B cell (primary cell): ENCODE results near the gene PORCN. TPM values are rescaled to one million over a fixed set of nuclear protein-coding genes. Genes with fewer than 3 reads are reported as not detected.
"Not testable (repeated sequence)": the region's sequence is repeated elsewhere in the genome, so short reads cannot be mapped to it uniquely, and the experiment has no call there.

Experiments
- ATAC-seq: fragments of 200-7000 bp; cut with Tn5 transposase; one replicate; pipeline ENCODE4 v1.10.0; 2021; ENCODE audit warnings: low read depth, mild to moderate bottlenecking, moderate number of reproducible peaks, moderate library complexity
- CTCF ChIA-PET: fragments of 350-600 bp; sonication (Branson Sonifier 250); formaldehyde crosslinking; loops from one replicate; lab custom pipeline; 2021; ENCODE audit warnings: antibody characterized with exemption, inconsistent platforms; lab: Charles Lee
- POLR2A ChIA-PET: fragments of 350-600 bp; sonication (Branson Sonifier 250); formaldehyde crosslinking; loops from one replicate; lab custom pipeline; 2021; ENCODE audit warnings: antibody characterized with exemption; lab: Charles Lee
- DNase-seq: peaks from one replicate; pipeline ENCODE4 v3.0.0; 2013
- H2AFZ ChIP-seq: 2 replicates; pipeline ENCODE4 v1.6.1; 2012; ENCODE audit warnings: mild to moderate bottlenecking, low read depth, low read length; ENCODE audit not compliant: insufficient read depth, poor library complexity, severe bottlenecking
- H3K27ac ChIP-seq, 2 donors: 1 replicate in 1 of 2; 2 replicates in 1 of 2; pipeline ENCODE4 v1.5.1; 2012 to 2013; ENCODE audit warnings: low read length in 2 of 2, mild to moderate bottlenecking in 2 of 2, moderate library complexity in 1 of 2
- H3K27me3 ChIP-seq, 4 experiments: fragments of 200-600 bp in 1 of 4; sonication (generic) in 1 of 4; replicated peaks in 1 of 4; 1 replicate in 2 of 4; 2 replicates in 2 of 4; pipeline versions ENCODE4 v1.6.1 to v1.7.0; 2013 to 2016; ENCODE audit warnings: low read length in 3 of 4, mild to moderate bottlenecking in 2 of 4, mixed read lengths in 1 of 4, moderate library complexity in 1 of 4; ENCODE audit not compliant: insufficient read depth in 4 of 4, control insufficient read depth in 3 of 4; ENCODE audit errors: control extremely low read depth in 1 of 4
- H3K36me3 ChIP-seq, 2 experiments: replicated peaks in 1 of 2; 1 replicate in 1 of 2; 2 replicates in 1 of 2; pipeline versions ENCODE4 v1.6.1 to v1.7.1; 2013; ENCODE audit warnings: low read length in 1 of 2; ENCODE audit not compliant: insufficient read depth in 2 of 2, control insufficient read depth in 1 of 2; ENCODE audit errors: control extremely low read depth in 1 of 2, extremely low read depth in 1 of 2
- H3K4me1 ChIP-seq, 2 donors: fragments of 200-600 bp in 1 of 2; sonication (generic) in 1 of 2; 1 replicate in 1 of 2; 2 replicates in 1 of 2; pipeline versions ENCODE4 v1.5.1 to v1.6.1; 2013 to 2017; ENCODE audit warnings: low read length in 2 of 2; ENCODE audit not compliant: control insufficient read depth in 2 of 2, insufficient read depth in 2 of 2
- H3K4me2 ChIP-seq: replicated peaks from 2 replicates; pipeline ENCODE3; 2012; ENCODE audit warnings: mild to moderate bottlenecking, low read depth, low read length; ENCODE audit not compliant: poor library complexity, severe bottlenecking
- H3K4me3 ChIP-seq, 5 experiments: fragments of 200-600 bp in 1 of 5; sonication (generic) in 1 of 5; 1 replicate in 3 of 5; 2 replicates in 2 of 5; pipeline versions ENCODE4 v1.5.1 to v1.7.0; 2011 to 2016; ENCODE audit warnings: low read length in 4 of 5, mild to moderate bottlenecking in 4 of 5, low read depth in 2 of 5, control low read depth in 1 of 5, moderate library complexity in 1 of 5; ENCODE audit not compliant: insufficient read depth in 1 of 5; ENCODE audit errors: control extremely low read depth in 1 of 5, extremely low read depth in 1 of 5
- H3K79me2 ChIP-seq: fragments of 200-600 bp; sonication (generic); one replicate; pipeline ENCODE4 v1.6.0; 2016; ENCODE audit warnings: low read length; ENCODE audit not compliant: control insufficient read depth, insufficient read depth
- H3K9ac ChIP-seq: fragments of 200-600 bp; sonication (generic); 2 replicates; pipeline ENCODE4 v1.6.1; 2017; ENCODE audit warnings: mild to moderate bottlenecking, low read length, moderate library complexity
- H3K9me3 ChIP-seq, 3 donors: one replicate each; pipeline versions ENCODE4 v1.6.1 to v1.7.1; 2013; ENCODE audit warnings: low read length in 2 of 3; ENCODE audit not compliant: control insufficient read depth in 2 of 3, insufficient read depth in 1 of 3; ENCODE audit errors: control extremely low read depth in 1 of 3
- H4K20me1 ChIP-seq: 2 replicates; pipeline ENCODE4 v1.6.0; 2012; ENCODE audit warnings: mild to moderate bottlenecking, low read length; ENCODE audit not compliant: insufficient read depth, control insufficient read depth, poor library complexity, severe bottlenecking
- H3K27ac Mint-ChIP-seq: one replicate; pipeline ENCODE4 v1.8.0; 2021; ENCODE audit warnings: mixed read lengths
- H3K27me3 Mint-ChIP-seq: one replicate; pipeline ENCODE4 v1.8.0; 2021; ENCODE audit warnings: mixed read lengths
- H3K4me1 Mint-ChIP-seq: one replicate; pipeline ENCODE4 v1.8.0; 2021; ENCODE audit warnings: mixed read lengths
- H3K4me3 Mint-ChIP-seq: one replicate; pipeline ENCODE4 v1.8.0; 2021; ENCODE audit warnings: mixed read lengths
- H3K9me3 Mint-ChIP-seq: one replicate; pipeline ENCODE4 v1.8.0; 2022; ENCODE audit warnings: mixed read lengths; ENCODE audit not compliant: insufficient read depth
- EZH2 ChIP-seq: IDR thresholded peaks from 2 replicates; pipeline ENCODE4 v1.6.1; 2012; ENCODE audit warnings: borderline replicate concordance, low read depth, mild to moderate bottlenecking, moderate library complexity, low read length; ENCODE audit not compliant: insufficient read depth, poor library complexity, severe bottlenecking
- WGBS: methylation state at CpG from one replicate; pipeline ENCODE4 v1.1.5; 2013; ENCODE audit warnings: missing lambda C conversion rate; ENCODE audit not compliant: insufficient coverage; 5-methylcytosine and 5-hydroxymethylcytosine counted together
- intact Hi-C: fragments of 100-400 bp; cut with micrococcal nuclease; formaldehyde crosslinking; loops from one replicate; pipeline ENCODE4 v1.10.0; 2022
- polyA plus RNA-seq: library from polyadenylated mRNA; depleted of rRNA; stranded (reverse); fragments of >200 nt; gene quantifications from 2 replicates; pipeline ENCODE4 v1.2.3, GENCODE V29; 2012
- total RNA-seq, 2 donors: library from RNA; stranded (reverse); fragments of 120-200 nt in 1 of 2; gene quantifications; 1 replicate in 1 of 2; 2 replicates in 1 of 2; pipeline versions ENCODE4 v1.2.3 to v1.2.4, GENCODE V29; 2013 to 2022
- TF ChIP-seq, protein P1 (sequence below): fragments of 200-600 bp; IDR thresholded peaks from one replicate; pipeline ENCODE4 v1.8.0; 2022; ENCODE audit warnings: antibody characterized with exemption, mild to moderate bottlenecking

The PORCN gene
- total and polyA plus RNA-seq, 2 donors (not counting 1 experiment from before 2014, with no cell fraction given): 12.8 to 18.5 TPM

DNA sequence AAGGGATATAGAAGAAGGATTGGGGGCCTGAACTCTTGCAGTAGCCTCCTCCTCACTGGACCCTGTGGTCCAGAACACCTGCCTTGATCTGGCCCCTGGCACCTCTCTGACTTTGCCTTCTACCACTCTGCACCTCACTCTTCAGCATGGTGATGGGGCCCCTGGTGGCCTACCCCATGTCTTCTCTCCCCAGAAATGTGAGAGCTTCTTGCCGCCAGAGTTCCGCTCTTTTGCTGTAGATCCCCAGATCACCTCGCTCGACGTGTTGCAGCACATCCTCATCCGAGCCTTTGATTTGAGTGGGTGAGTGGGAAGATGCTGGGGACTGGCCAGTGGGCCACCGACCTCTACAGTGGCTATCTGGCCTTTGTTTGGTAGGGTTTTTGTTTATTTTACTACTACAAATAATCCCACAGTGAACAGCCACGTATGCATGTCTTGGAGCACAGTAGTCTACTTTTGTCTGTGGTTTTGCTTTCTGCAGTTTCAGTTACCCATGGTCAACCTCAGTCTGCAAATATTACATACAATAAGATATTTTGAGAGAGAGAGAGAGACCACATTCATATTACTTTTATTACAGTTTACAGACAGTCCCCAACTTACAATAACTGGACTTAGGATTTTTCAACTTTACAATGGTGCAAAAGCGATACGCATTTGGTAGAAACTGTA lies 32.5 kb downstream of the PORCN start:
- intact Hi-C loops: no loop called here
- Histone ChIP-seq H3K9me3 (no peaks in the 10 kb centered on the region), H3K4me3 (no peak overlapping the region), H4K20me1 (no peaks in the 10 kb centered on the region), H3K79me2 (peaks cover 19% of the 10 kb centered on the region), H3K4me1 (peaks cover 10 to 18% of the 10 kb centered on the region in 2 donors), H3K36me3 (peaks cover 0 to 13% of the 10 kb centered on the region in 2 experiments), H3K9ac (no peak overlapping the region), H2AFZ (no peak overlapping the region), H3K4me2 (peak overlapping the region; percentile 81), H3K27me3 (no peaks in the 10 kb centered on the region), H3K27ac (peak overlapping the region; percentile 94 to 97)
- peaks cover 20% of the 10 kb centered on the region for H3K4me1 Mint-ChIP-seq
- peak overlapping the region; percentile 91 for H3K4me3 Mint-ChIP-seq
- no peaks in the 10 kb centered on the region for H3K9me3 Mint-ChIP-seq
- no CpG with 5 or more reads among the region's 10 CpGs for WGBS
- H3K27me3 Mint-ChIP-seq: no peaks in the 10 kb centered on the region
- TF ChIP-seq EZH2: no peak
- TF ChIP-seq, protein P1, sequence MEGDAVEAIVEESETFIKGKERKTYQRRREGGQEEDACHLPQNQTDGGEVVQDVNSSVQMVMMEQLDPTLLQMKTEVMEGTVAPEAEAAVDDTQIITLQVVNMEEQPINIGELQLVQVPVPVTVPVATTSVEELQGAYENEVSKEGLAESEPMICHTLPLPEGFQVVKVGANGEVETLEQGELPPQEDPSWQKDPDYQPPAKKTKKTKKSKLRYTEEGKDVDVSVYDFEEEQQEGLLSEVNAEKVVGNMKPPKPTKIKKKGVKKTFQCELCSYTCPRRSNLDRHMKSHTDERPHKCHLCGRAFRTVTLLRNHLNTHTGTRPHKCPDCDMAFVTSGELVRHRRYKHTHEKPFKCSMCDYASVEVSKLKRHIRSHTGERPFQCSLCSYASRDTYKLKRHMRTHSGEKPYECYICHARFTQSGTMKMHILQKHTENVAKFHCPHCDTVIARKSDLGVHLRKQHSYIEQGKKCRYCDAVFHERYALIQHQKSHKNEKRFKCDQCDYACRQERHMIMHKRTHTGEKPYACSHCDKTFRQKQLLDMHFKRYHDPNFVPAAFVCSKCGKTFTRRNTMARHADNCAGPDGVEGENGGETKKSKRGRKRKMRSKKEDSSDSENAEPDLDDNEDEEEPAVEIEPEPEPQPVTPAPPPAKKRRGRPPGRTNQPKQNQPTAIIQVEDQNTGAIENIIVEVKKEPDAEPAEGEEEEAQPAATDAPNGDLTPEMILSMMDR: no peak
- DNase-seq: no peak
- ChIA-PET POLR2A (no interaction called here), CTCF (interaction anchor here (1.4 to 2.5 kb wide), 2 partner anchors 8 to 9 kb away, joined by 3 to 11 read pairs; no protein-coding TSS in a partner anchor)
- peak overlapping the region; percentile 82 for H3K27ac Mint-ChIP-seq
- no peak for ATAC-seq

GRCh38 chrX:48548871-48549270 lies 40.1 kb downstream of the PORCN start:
- Mint-ChIP-seq H3K4me3 (no peak overlapping the region), H3K27me3 (no peaks in the 10 kb centered on the region), H3K27ac (no peak overlapping the region), H3K4me1 (peaks cover 3% of the 10 kb centered on the region), H3K9me3 (no peaks in the 10 kb centered on the region)
- Histone ChIP-seq H3K27ac (no peak overlapping the region), H3K4me1 (peaks cover 0 to 3% of the 10 kb centered on the region in 2 donors), H3K9ac (no peak overlapping the region), H3K79me2 (no peaks in the 10 kb centered on the region), H3K4me3 (no peak overlapping the region), H3K9me3 (no peaks in the 10 kb centered on the region), H4K20me1 (no peaks in the 10 kb centered on the region), H3K36me3 (peaks cover 0 to 16% of the 10 kb centered on the region in 2 experiments), H3K4me2 (no peak overlapping the region), H2AFZ (no peak overlapping the region), H3K27me3 (no peaks in the 10 kb centered on the region)
- intact Hi-C loops: no loop called here
- ChIA-PET CTCF (interaction anchor here (0.9 kb wide), 1 partner anchor 8 kb away, joined by 3 read pairs; no protein-coding TSS in a partner anchor), POLR2A (interaction anchor here (0.5 to 0.6 kb wide), 2 partner anchors 23 to 1404 kb away, joined by 3 read pairs; partner anchors contain the start of gene RBM10)
- DNase-seq: no peak
- WGBS: 87% methylated on average over 2 of the region's 3 CpGs
- TF ChIP-seq, protein P1: no peak
- TF ChIP-seq EZH2: no peak
- ATAC-seq: no peak

DNA sequence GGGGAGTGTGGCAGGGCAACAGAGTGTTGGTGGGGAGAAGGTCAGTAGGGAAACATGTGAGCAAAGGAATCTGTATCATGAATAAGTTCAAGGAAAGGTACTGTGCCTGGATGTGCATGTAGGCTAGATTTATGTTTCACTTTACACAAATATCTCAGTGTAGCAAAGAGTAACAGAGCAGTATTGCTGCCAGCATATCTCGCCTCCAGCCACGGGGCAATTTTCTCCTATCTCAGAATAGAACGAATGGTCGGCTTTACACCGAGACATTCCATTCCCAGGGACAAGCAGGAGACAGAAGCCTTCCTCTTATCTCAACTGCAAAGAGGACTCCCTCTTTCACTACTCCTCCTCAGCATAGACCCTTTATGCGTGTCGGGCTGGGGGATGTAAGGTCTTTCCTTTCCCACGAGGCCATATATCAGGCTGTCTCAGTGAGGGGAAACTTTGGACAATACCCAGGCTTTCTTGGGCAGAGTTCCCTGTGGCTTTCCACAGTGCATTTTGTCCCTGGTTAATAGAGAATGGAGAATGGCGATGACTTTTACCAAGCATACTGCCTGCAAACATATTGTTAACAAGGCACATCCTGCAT lies 47.0 kb downstream of the PORCN start:
- H3K27me3 Mint-ChIP-seq, H3K4me1 ChIP-seq, DNase-seq, H3K9me3 Mint-ChIP-seq, H3K4me3 ChIP-seq, H3K9me3 ChIP-seq, ATAC-seq, H4K20me1 ChIP-seq, H3K27ac ChIP-seq, H3K27ac Mint-ChIP-seq, H3K9ac ChIP-seq, H2AFZ ChIP-seq, H3K4me1 Mint-ChIP-seq, CTCF ChIA-PET, H3K4me2 ChIP-seq, H3K27me3 ChIP-seq, POLR2A ChIA-PET, H3K79me2 ChIP-seq, intact Hi-C loops, H3K4me3 Mint-ChIP-seq: not testable (repeated sequence)
- WGBS: no CpG with 5 or more reads among the region's 9 CpGs
- H3K36me3 ChIP-seq: peaks cover 0 to 19% of the 10 kb centered on the region in 2 experiments
